ENCODE data around the gene LYPD4.

LYPD4 gene

GRCh38 chr19:41845001-41845050 is 343 bp upstream of the LYPD4 start, which contains the start of gene DMRTC2:
DMRTC2 (plus strand) TSS chr19:41845042; CDS start chr19:41847429, 2,387 bp downstream.
- no peak within 1 kb of the TSS for H3K4me3 ChIP-seq (ENCODE audit: control insufficient read depth, low read depth, low read length)
- no peak for DNase-seq (ENCODE audit: low read depth)
- TF ChIP-seq CTCF (conservative IDR thresholded peaks at IDR 0.05; ENCODE audit: control insufficient read depth, insufficient read depth, low read depth, low read length) = no peak

GRCh38 chr19:41843371-41843770 is 1.1 kb downstream of the LYPD4 start:
- no peak for DNase-seq (ENCODE audit: low read depth)
- TF ChIP-seq CTCF (conservative IDR thresholded peaks at IDR 0.05; ENCODE audit: control insufficient read depth, insufficient read depth, low read depth, low read length) = no peak

GRCh38 chr19:41839211-41839610 is 5.3 kb downstream of the LYPD4 start:
- no peak for TF ChIP-seq CTCF (conservative IDR thresholded peaks at IDR 0.05; ENCODE audit: control insufficient read depth, insufficient read depth, low read depth, low read length)
- H3K4me3 ChIP-seq (ENCODE audit: control insufficient read depth, low read depth, low read length) = no peak overlapping the region
- DNase-seq (ENCODE audit: low read depth) = no peak

More at GRCh38 chr19:41843371-41843770, 1.1 kb downstream of the LYPD4 start:
- H3K4me3 ChIP-seq (ENCODE audit: control insufficient read depth, low read depth, low read length) = no peak overlapping the region

GRCh38 chr19:41837981-41838708 is 6.3 kb downstream of the LYPD4 start:
- no peak for DNase-seq (ENCODE audit: low read depth)
- no peak for TF ChIP-seq CTCF (conservative IDR thresholded peaks at IDR 0.05; ENCODE audit: control insufficient read depth, insufficient read depth, low read depth, low read length)
- H3K4me3 ChIP-seq (ENCODE audit: control insufficient read depth, low read depth, low read length) = no peak overlapping the region

- peak; percentile 56 for TF ChIP-seq CTCF (conservative IDR thresholded peaks at IDR 0.05; ENCODE audit: control insufficient read depth, insufficient read depth, low read depth, low read length)
- H3K4me3 ChIP-seq (ENCODE audit: control insufficient read depth, low read depth, low read length) = no peak overlapping the region
- peak; percentile 29 for DNase-seq (ENCODE audit: low read depth)
These were observed 23.3 kb downstream of the LYPD4 start for GRCh38 chr19:41821003-41821735.

GRCh38 chr19:41816761-41817160 is 27.7 kb downstream of the LYPD4 start:
- TF ChIP-seq CTCF (conservative IDR thresholded peaks at IDR 0.05; ENCODE audit: control insufficient read depth, insufficient read depth, low read depth, low read length) = no peak
- no peak for DNase-seq (ENCODE audit: low read depth)

More at GRCh38 chr19:41816761-41817160, 27.7 kb downstream of the LYPD4 start:
- no peak overlapping the region for H3K4me3 ChIP-seq (ENCODE audit: control insufficient read depth, low read depth, low read length)

All from fibroblast of mammary gland (primary cell).